GM18861 (cell line): ENCODE data around the gene ABI2.
"Not testable (repeated sequence)": the region's sequence is repeated elsewhere in the genome, so short reads cannot be mapped to it uniquely, and the experiment has no call there.

Experiments
- ATAC-seq: cut with Tn5 transposase; IDR thresholded peaks from one replicate; pipeline ENCODE4 v1.9.1; 2021; ENCODE audit not compliant: unreplicated experiment

ABI2 gene

GRCh38 chr2:203327901-203328759 is at the start of gene ABI2:
Gene ABI2, plus strand, starts transcription at chr2:203328394. Its CDS starts 121 bp downstream, at chr2:203328515.
- ATAC-seq, result peak; percentile 46

DNA sequence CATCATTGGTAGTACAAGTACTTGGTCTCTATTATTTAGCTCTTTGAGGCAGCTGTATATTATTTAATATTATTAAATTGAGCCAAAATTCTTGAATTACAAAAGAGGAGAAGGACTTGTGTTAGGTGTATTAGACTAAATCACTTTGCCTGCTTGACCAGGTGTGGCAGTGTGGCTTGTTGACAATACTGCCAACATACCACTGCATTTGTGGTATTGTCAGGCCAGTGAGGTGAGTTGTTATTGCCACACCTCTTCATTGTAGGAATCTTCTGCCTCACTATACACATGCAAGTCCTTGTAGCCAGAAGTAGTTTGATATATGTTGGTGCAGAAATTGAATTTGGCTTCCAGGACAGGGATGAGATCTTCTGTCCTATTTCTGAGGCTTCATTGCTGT is 48.9 kb upstream of the ABI2 start:
- no peak for ATAC-seq

DNA sequence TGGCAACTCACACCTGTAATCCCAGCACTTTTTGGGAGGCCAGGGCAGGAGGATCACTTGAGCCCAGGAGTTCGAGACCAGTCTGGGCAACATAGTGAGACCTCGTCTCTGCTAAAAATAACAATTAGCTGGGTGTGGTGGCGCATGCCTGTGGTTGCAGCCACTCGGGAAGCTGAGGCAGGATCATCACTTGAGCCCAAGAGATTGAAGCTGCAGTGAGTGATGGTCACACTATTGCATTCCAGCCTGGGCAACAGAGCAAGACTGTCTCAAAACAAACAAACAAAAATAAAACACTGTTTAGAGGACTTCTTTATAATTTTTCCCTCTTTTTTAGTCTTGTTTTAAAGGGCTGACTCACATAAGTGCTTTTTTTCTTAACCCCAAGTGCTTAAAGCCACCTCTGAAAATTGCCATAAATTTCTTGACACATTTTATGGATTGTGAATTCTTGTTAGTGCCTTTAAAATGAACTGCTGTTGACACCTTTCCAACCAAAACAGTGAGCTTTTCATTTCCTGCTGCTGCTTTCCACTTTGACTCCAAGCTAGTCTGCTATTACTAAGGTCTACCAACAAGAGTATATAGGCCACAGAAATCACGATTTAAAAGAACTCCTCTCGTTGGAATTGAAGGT is 47.6 kb upstream of the ABI2 start:
- no peak for ATAC-seq

DNA sequence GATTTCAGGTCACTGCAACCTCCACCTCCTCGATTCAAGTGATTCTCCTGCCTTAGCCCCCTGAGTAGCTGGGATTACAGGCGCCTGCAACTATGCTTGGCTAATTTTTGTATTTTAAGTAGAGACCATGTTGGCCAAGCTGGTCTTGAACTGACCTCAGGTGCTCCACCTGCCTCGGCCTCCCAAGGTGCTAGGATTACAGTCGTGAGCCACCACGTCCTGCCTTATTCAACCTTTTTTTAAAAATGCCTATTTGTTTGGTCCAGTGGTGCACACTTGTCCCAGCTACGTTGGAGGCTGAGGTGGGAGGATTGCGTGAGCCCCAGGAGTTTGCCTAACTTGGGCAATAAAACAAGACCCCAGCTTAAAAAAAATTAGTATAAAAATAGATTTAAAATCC is 46.1 kb upstream of the ABI2 start:
- no peak for ATAC-seq

GRCh38 chr2:203286532-203286931 is 41.7 kb upstream of the ABI2 start:
- no peak for ATAC-seq

DNA sequence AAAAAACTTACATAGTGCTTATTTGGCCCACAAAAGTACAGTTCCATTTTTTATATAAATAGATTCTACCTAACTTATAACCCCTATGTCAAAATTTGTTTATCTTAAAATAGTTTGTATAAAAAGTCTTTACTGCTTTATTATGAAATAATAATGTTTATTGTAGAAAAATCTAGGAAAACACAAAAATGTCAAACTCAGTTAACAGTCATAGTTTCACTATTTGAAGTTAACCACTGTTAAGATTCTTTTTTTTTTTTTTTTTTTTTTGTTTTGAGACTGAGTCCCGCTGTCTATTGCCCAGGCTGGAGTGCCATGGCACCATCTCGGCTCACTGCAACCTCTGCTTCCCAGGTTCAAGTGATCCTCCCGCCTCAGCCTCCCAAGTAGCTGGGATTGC is 26.5 kb upstream of the ABI2 start:
- no peak for ATAC-seq

DNA sequence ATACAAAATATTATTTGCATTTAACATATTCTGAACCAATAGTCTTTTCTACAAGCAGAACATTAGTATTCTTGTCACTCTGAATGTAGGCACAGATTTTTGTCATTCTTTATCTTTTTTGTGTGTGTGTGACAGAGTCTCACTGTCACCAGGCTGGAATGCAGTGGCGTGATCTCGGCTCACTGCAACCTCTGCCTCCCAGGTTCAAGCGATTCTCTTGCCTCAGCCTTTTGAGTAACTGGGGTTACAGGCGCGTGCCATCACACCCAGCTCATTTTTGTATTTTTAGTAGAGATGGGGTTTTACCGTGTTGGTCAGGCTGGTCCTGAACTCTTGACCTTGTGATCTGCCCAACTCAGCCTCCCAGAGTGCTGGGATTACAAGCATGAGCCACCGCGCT is 25.6 kb upstream of the ABI2 start:
- not testable (repeated sequence) for ATAC-seq

DNA sequence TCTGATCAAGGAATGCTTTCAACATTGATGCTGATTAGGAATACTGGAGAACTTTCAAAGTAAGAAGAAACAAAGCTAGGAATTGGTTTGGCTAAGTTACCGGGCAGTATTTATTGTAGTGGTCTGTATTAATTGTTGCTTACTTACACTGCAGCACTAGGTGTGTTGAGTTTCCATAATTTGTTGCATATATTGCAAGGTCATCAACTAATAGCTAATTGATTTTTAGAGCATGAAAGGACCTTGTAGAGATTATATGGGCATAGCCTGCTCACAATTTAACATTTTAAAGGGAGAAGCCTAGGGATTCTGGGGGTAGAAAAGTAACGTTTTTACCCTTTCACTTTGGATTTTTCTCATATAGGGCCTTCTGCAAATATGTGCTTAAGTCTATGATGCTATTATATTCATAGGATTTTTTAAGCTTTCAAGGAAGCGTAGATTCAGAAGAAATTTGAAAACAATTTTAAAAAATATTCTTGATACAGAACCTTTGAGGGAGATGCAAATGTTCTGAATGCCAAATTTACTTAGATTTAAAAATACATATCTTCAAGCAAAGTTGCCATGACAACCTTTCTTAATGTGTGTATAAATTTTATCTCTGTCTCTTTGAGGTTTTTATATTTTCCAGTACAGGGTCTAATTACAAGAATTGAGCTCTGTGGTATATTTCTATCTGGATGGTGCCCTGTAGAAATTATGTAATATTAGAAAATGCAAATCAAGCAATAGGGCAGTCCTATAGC is 17.3 kb upstream of the ABI2 start:
- ATAC-seq, result no peak

- ATAC-seq, result no peak
Observed at GRCh38 chr2:203326356-203326755, 1.8 kb upstream of the ABI2 start.

GRCh38 chr2:203327582-203327900 is 653 bp upstream of the ABI2 start:
- ATAC-seq, result peak; percentile 8

- ATAC-seq, result peak; percentile 36
Observed at GRCh38 chr2:203328760-203329540, 756 bp downstream of the ABI2 start.

- no peak for ATAC-seq
Observed at GRCh38 chr2:203330434-203330833, 2.2 kb downstream of the ABI2 start.

- ATAC-seq, result no peak
Observed at GRCh38 chr2:203338322-203338721, 10.1 kb downstream of the ABI2 start.

DNA sequence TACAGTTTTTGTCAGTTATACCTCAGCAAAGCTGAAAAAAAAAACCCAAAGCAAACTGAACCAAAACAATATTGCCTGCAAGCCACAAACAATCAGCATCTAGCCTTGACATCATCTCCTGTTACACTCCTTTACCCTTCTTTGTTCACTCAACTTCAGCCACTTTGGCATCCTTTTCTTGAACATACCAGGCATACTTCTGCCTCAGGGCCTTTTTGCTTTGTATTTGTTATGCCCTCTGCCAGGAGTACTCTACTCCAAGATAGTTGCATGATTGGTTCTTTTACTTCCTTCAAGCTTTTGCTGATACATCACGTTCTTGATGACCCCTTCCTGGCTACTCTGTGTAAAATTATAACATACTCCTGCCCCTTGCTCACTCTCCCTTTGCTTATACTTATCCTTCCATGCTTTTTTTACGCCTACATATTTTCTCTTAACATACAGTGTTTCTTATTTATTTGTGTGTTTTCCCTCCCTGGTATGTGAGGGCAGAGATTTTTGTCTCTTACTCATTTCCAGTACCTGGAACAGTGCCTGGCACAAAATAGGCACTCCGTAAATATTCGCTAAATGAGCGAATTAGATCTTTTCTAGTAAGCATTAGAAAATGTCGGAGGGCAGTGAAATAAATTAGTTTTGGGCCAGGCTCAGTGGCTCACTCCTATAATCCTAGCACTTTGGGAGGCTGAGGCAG is 12.7 kb downstream of the ABI2 start:
- no peak for ATAC-seq

GRCh38 chr2:203341741-203342310 is 13.6 kb downstream of the ABI2 start:
- ATAC-seq, result no peak

- not testable (repeated sequence) for ATAC-seq
Observed at GRCh38 chr2:203342374-203342773, 14.2 kb downstream of the ABI2 start.

DNA sequence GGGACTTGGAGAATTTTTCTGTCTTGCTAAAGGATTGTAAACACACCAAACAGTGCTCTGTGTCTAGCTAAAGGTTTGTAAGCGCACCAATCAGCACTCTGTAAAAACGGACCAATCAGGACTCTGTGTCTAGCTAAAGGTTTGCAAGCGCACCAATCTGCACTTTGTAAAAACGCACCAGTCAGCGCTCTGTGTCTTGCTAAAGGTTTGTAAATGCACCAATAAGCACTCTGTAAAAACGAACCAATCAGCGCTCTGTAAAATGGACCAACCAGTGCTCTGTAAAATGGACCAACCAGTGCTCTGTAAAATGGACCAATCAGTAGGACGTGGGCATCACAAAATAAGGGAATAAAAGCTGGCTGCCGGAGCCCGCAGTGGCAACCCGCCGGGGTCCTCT is 16.5 kb downstream of the ABI2 start:
- ATAC-seq, result no peak

DNA sequence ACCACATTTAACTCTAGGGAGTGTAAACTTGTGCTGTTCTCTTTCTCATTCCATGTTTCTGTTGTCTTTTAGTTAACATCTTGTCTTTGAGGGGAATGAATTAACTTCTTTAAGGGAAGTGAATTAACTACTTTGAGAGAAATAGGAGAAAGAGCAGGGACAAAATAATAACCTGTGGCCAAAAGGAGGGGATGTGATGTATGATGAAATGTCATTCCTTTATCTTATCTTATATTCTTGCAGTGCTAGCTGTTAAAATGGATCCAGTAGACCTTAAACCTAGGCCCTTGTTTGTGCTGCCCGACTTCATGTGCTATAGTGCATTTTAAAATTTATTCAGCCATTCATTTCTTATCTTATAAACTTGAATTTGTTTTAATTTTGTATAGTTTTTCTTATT is 18.4 kb downstream of the ABI2 start:
- no peak for ATAC-seq

GRCh38 chr2:203347375-203347774 is 19.2 kb downstream of the ABI2 start:
- no peak for ATAC-seq

DNA sequence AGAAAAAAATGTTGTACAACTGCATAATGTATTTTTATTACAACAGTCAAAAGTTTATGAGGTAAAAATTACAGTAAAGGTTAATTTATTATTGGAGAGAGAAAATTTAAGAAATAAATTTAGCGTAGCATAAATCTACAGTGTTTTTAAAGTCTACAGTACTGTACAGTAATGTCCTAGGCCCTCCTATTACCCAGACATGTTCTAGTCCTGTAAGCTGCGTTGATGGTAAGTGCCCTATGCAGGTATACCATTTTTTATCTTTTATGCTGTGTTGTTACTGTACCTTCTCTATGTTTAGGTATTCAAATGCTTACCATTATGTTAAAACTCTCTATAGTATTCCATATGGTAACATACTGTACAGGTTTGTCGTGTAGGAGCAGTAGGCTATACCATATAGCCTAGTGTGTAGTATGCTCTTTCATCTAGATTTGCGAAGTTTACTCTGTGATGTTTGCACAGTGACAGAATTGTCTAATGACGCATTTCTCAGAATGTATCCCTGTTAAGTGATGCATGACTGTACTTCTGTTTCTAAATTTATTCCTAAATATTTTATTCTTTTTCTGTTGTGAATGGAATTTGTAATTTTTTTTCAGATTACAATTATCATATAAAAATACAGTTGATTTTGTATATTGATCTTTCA is 24.5 kb downstream of the ABI2 start:
- ATAC-seq, result no peak
